Keratinocyte (primary cell): ENCODE data around the gene GPR15LG.

ENCODE experiments used
- EZH2 ChIP-seq: IDR thresholded peaks from one replicate; pipeline ENCODE4 v1.6.1; 2012; ENCODE audit warnings: inconsistent platforms, mild to moderate bottlenecking, low read length, moderate library complexity
- TF ChIP-seq, protein P1 (sequence below), 3 experiments: IDR thresholded peaks in 1 of 3; conservative IDR thresholded peaks in 1 of 3; optimal IDR thresholded peaks in 1 of 3; 2 replicates in 2 of 3; 3 replicates in 1 of 3; pipeline versions ENCODE3 to v1.5.1; 2011; ENCODE audit warnings: low read length in 3 of 3, mild to moderate bottlenecking in 3 of 3, moderate library complexity in 2 of 3, control low read depth in 1 of 3, inconsistent platforms in 1 of 3; ENCODE audit not compliant: insufficient read depth in 2 of 3; ENCODE audit errors: extremely low read depth in 1 of 3

DNA sequence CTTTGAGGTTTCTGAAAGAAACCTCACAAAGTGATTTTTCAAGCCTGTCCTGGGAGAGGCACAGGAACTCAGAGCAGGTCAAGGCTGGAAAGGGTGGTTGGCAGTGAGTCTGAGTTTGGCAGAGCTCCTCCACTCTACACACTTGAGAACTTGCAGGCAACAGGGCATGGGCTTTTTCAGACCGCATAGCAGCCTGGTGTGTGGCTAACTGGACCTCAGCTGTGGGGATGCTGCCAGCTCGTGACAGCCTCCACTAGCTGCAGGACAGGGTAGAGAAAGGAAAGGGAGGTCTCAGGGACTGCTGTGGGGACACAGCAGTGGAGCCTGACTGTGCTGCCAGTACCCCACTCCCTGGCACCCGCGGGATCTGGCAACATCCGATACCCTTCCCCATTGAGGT, 23.3 kb downstream of the GPR15LG start:
- TF ChIP-seq, protein P1, sequence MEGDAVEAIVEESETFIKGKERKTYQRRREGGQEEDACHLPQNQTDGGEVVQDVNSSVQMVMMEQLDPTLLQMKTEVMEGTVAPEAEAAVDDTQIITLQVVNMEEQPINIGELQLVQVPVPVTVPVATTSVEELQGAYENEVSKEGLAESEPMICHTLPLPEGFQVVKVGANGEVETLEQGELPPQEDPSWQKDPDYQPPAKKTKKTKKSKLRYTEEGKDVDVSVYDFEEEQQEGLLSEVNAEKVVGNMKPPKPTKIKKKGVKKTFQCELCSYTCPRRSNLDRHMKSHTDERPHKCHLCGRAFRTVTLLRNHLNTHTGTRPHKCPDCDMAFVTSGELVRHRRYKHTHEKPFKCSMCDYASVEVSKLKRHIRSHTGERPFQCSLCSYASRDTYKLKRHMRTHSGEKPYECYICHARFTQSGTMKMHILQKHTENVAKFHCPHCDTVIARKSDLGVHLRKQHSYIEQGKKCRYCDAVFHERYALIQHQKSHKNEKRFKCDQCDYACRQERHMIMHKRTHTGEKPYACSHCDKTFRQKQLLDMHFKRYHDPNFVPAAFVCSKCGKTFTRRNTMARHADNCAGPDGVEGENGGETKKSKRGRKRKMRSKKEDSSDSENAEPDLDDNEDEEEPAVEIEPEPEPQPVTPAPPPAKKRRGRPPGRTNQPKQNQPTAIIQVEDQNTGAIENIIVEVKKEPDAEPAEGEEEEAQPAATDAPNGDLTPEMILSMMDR (optimal IDR thresholded peaks at IDR 0.05 in 1 of 3, IDR thresholded peaks at IDR 0.05 in 1 of 3, conservative IDR thresholded peaks at IDR 0.05 in 1 of 3; ENCODE audit: extremely low read depth in 1 of 3, insufficient read depth in 2 of 3, low read length in 3 of 3), result no peak
- peak; percentile 11 for TF ChIP-seq EZH2
